ENCODE data around the gene TMC6.
A peak's percentile ranks its signal among the peaks of the same experiment; 100 is the strongest.
"Not testable (repeated sequence)": the region's sequence is repeated elsewhere in the genome, so short reads cannot be mapped to it uniquely, and the experiment has no call there.

The TMC6 gene

GRCh38 chr17:78128551-78129350 is at the start of gene TMC6:
Gene TMC6 (minus strand): TSS chr17:78128755. CDS start chr17:78126832, 1,923 bp downstream.
- DNase-seq (ENCODE audit: low read depth in 2 of 2) = no peak

GRCh38 chr17:78176548-78177025 is 48.0 kb upstream of the TMC6 start:
- DNase-seq (ENCODE audit: low read depth in 2 of 2) = no peak

GRCh38 chr17:78175643-78175981 is 47.1 kb upstream of the TMC6 start:
- no peak for DNase-seq (ENCODE audit: low read depth in 2 of 2)

GRCh38 chr17:78174870-78175642 is 46.5 kb upstream of the TMC6 start:
- DNase-seq (ENCODE audit: low read depth in 2 of 2) = no peak

GRCh38 chr17:78174346-78174869 is 45.9 kb upstream of the TMC6 start:
- DNase-seq (ENCODE audit: low read depth in 2 of 2) = no peak

- DNase-seq (ENCODE audit: low read depth in 2 of 2) = no peak
These were observed 44.7 kb upstream of the TMC6 start for GRCh38 chr17:78173097-78173715.

GRCh38 chr17:78172249-78173051 is 43.9 kb upstream of the TMC6 start:
- DNase-seq (ENCODE audit: low read depth in 2 of 2) = no peak

- not testable (repeated sequence) for DNase-seq (ENCODE audit: low read depth in 2 of 2)
These were observed 43.2 kb upstream of the TMC6 start for GRCh38 chr17:78171591-78172248.

GRCh38 chr17:78170692-78171590 is 42.4 kb upstream of the TMC6 start:
- DNase-seq (ENCODE audit: low read depth in 2 of 2) = no peak

GRCh38 chr17:78168903-78169793 is 40.6 kb upstream of the TMC6 start:
- no peak for DNase-seq (ENCODE audit: low read depth in 2 of 2)

GRCh38 chr17:78168242-78168902 is 39.8 kb upstream of the TMC6 start, which contains the start of gene SYNGR2:
Gene SYNGR2 (plus strand): TSS chr17:78168581. CDS start chr17:78168617, 36 bp downstream.
- DNase-seq (ENCODE audit: low read depth in 2 of 2) = no peak

- DNase-seq (ENCODE audit: low read depth in 2 of 2) = no peak
These were observed 37.9 kb upstream of the TMC6 start for GRCh38 chr17:78166416-78166815.

- no peak for DNase-seq (ENCODE audit: low read depth in 2 of 2)
These were observed 36.4 kb upstream of the TMC6 start for GRCh38 chr17:78164748-78165607.

GRCh38 chr17:78163881-78164747 is 35.6 kb upstream of the TMC6 start:
- DNase-seq (ENCODE audit: low read depth in 2 of 2) = no peak

GRCh38 chr17:78159575-78160158 is 31.1 kb upstream of the TMC6 start:
- DNase-seq (ENCODE audit: low read depth in 2 of 2) = peak; percentile 64 to 75

Data from fibroblast of skin of left biceps (primary cell).